Esophagus (tissue), 2 donors: ENCODE results near the gene SCMH1. TPM values are rescaled to one million over a fixed set of nuclear protein-coding genes. Genes with fewer than 3 reads are reported as not detected.

Experiments used
- H3K27ac ChIP-seq, 2 donors: one replicate each; pipeline ENCODE4 v1.5.1; 2013; ENCODE audit warnings: low read depth in 2 of 2, mild to moderate bottlenecking in 2 of 2, inconsistent platforms in 1 of 2, low read length in 1 of 2, moderate library complexity in 1 of 2
- H3K27me3 ChIP-seq, 2 donors: one replicate each; pipeline ENCODE4 v1.6.1; 2013; ENCODE audit warnings: low read length in 2 of 2, control low read depth in 1 of 2, mild to moderate bottlenecking in 1 of 2; ENCODE audit not compliant: insufficient read depth in 2 of 2, control insufficient read depth in 1 of 2
- H3K36me3 ChIP-seq, 2 donors: one replicate each; pipeline ENCODE4 v1.6.1; 2013; ENCODE audit warnings: low read length in 1 of 2; ENCODE audit not compliant: control insufficient read depth in 2 of 2, insufficient read depth in 2 of 2
- H3K4me1 ChIP-seq, 2 donors: one replicate each; pipeline ENCODE4 v1.6.1; 2013; ENCODE audit warnings: low read length in 1 of 2; ENCODE audit not compliant: control insufficient read depth in 2 of 2, insufficient read depth in 2 of 2
- H3K4me3 ChIP-seq, 2 donors: one replicate each; pipeline ENCODE4 v1.5.1; 2013; ENCODE audit warnings: low read length in 2 of 2, mild to moderate bottlenecking in 2 of 2, low read depth in 1 of 2, moderate library complexity in 1 of 2
- H3K9me3 ChIP-seq, 2 donors: one replicate each; pipeline ENCODE4 v1.6.1; 2013; ENCODE audit warnings: mild to moderate bottlenecking in 2 of 2, low read depth in 1 of 2, low read length in 1 of 2, moderate library complexity in 1 of 2; ENCODE audit not compliant: control insufficient read depth in 2 of 2, insufficient read depth in 1 of 2
- WGBS, 2 donors: extraction: QIAGEN DNeasy Blood & Tissue Kit; methylation state at CpG; one replicate each; pipeline ENCODE4 v1.1.7; 2013; 5-methylcytosine and 5-hydroxymethylcytosine counted together
- polyA plus RNA-seq, 2 donors: library from polyadenylated mRNA; stranded (reverse); fragments of 200-250 nt; gene quantifications; one replicate each; pipeline ENCODE4 v1.2.3, GENCODE V29; 2013
- donor health status: healthy with polysubstance abuse.
- donor health status: Bipolar disorder and iron deficiency.

Gene SCMH1
- polyA plus RNA-seq, 2 donors: 11.1 to 12.8 TPM

DNA sequence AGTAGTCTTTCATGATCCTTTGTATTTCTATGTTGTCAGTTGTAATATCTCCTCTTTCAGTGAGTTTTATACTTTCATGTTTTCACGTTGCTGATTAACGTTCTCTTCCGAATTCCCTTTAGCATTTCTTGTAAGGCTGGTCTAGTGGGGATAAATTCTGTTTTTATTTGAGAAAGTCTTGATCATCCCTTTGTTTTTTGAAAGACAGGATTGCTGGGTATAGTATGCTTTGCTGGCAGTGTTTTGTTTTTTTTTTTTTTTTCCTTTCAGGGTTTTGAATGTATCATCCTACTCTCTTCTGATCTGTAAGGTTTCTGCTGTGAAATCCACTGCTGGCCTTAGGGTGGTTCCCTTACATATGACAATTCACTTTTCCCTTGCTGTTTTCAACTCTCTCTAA lies 74.4 kb downstream of the SCMH1 start:
- Histone ChIP-seq H3K4me1 (no peaks in the 10 kb centered on the region), H3K27ac (no peak overlapping the region), H3K36me3 (no peaks in the 10 kb centered on the region), H3K4me3 (no peak overlapping the region), H3K27me3 (no peaks in the 10 kb centered on the region), H3K9me3 (no peaks in the 10 kb centered on the region)
- 97 to 100% methylated on average over 3 of the region's 3 CpGs for WGBS, 2 donors

DNA sequence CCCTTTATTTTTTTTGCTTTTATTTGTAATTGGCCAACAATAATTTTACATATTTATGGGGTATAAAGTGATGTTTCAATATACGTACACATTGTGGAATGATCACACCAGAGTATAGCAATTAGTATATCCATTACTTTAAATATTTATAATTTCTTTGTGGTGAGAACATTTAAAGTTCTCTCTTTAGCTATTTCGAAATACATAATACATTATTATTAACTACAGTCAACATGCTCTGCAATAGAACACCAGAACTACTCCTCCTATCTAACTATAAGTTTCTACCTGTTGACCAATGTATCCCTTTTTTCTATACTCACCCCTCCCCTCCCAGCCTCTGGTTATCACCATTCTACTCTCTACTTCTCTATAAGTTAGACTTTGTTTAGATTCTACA lies 77.4 kb downstream of the SCMH1 start:
- WGBS, 2 donors: 91 to 97% methylated on average over 2 of the region's 2 CpGs
- no peaks in the 10 kb centered on the region for H3K27me3 ChIP-seq
- peaks cover 0 to 7% of the 10 kb centered on the region in 2 donors for H3K36me3 ChIP-seq
- H3K4me1 ChIP-seq: no peaks in the 10 kb centered on the region
- no peak overlapping the region for H3K27ac ChIP-seq
- no peaks in the 10 kb centered on the region for H3K9me3 ChIP-seq
- no peak overlapping the region for H3K4me3 ChIP-seq

- Histone ChIP-seq H3K36me3 (peaks cover 0 to 7% of the 10 kb centered on the region in 2 donors), H3K4me3 (no peak overlapping the region), H3K4me1 (no peaks in the 10 kb centered on the region), H3K9me3 (no peaks in the 10 kb centered on the region), H3K27me3 (no peaks in the 10 kb centered on the region), H3K27ac (no peak overlapping the region)
- 90 to 94% methylated on average over 3 of the region's 3 CpGs for WGBS, 2 donors
Observed at GRCh38 chr1:41162441-41162840, 79.7 kb downstream of the SCMH1 start.

GRCh38 chr1:41161846-41162245 lies 80.3 kb downstream of the SCMH1 start:
- Histone ChIP-seq H3K9me3 (no peaks in the 10 kb centered on the region), H3K4me1 (no peaks in the 10 kb centered on the region), H3K4me3 (no peak overlapping the region), H3K36me3 (peaks cover 0 to 7% of the 10 kb centered on the region in 2 donors), H3K27me3 (no peaks in the 10 kb centered on the region), H3K27ac (no peak overlapping the region)
- 94 to 95% methylated on average over 9 of the region's 9 CpGs for WGBS, 2 donors

GRCh38 chr1:41160498-41161110 lies 81.5 kb downstream of the SCMH1 start:
- H3K4me1 ChIP-seq: no peaks in the 10 kb centered on the region
- no peak overlapping the region for H3K4me3 ChIP-seq
- H3K36me3 ChIP-seq: peaks cover 0 to 7% of the 10 kb centered on the region in 2 donors
- no peak overlapping the region for H3K27ac ChIP-seq
- H3K9me3 ChIP-seq: no peaks in the 10 kb centered on the region
- 79 to 81% methylated on average over 3 of the region's 3 CpGs for WGBS, 2 donors
- H3K27me3 ChIP-seq: no peaks in the 10 kb centered on the region

DNA sequence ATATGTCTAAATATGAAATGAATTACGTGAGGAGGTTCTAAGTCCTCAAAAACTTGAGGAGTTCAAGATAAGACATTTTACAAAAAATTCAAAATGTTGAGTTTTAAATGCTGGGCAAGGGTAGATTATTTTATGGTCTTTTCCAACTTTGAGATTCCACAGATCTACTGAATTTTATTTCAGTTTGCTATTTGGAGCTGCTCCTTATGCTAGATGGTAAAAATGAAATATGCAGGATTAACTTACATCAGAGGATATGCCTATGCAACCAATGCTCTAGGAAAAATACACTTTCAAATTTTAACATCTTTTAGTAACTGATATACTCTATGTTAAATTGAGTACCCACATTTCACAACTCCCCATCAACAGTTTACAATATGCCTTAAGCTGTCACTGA lies 83.1 kb downstream of the SCMH1 start:
- Histone ChIP-seq H3K27me3 (no peaks in the 10 kb centered on the region), H3K4me1 (no peaks in the 10 kb centered on the region), H3K4me3 (no peak overlapping the region), H3K36me3 (peaks cover 0 to 7% of the 10 kb centered on the region in 2 donors), H3K27ac (no peak overlapping the region), H3K9me3 (no peaks in the 10 kb centered on the region)
- WGBS, 2 donors: 97 to 99% methylated on average over 1 of the region's 1 CpG

- 89 to 92% methylated on average over 3 of the region's 3 CpGs for WGBS, 2 donors
- Histone ChIP-seq H3K27me3 (no peaks in the 10 kb centered on the region), H3K4me1 (no peaks in the 10 kb centered on the region), H3K9me3 (no peaks in the 10 kb centered on the region), H3K27ac (no peak overlapping the region), H3K4me3 (no peak overlapping the region), H3K36me3 (peaks cover 0 to 7% of the 10 kb centered on the region in 2 donors)
Observed at GRCh38 chr1:41158147-41158875, 83.8 kb downstream of the SCMH1 start.

- WGBS, 2 donors: 89 to 100% methylated on average over 1 of the region's 1 CpG
- no peak overlapping the region for H3K27ac ChIP-seq
- no peaks in the 10 kb centered on the region for H3K9me3 ChIP-seq
- no peaks in the 10 kb centered on the region for H3K36me3 ChIP-seq
- H3K27me3 ChIP-seq: no peaks in the 10 kb centered on the region
- no peak overlapping the region for H3K4me3 ChIP-seq
- no peaks in the 10 kb centered on the region for H3K4me1 ChIP-seq
Observed at GRCh38 chr1:41155105-41155504, 87.0 kb downstream of the SCMH1 start.

DNA sequence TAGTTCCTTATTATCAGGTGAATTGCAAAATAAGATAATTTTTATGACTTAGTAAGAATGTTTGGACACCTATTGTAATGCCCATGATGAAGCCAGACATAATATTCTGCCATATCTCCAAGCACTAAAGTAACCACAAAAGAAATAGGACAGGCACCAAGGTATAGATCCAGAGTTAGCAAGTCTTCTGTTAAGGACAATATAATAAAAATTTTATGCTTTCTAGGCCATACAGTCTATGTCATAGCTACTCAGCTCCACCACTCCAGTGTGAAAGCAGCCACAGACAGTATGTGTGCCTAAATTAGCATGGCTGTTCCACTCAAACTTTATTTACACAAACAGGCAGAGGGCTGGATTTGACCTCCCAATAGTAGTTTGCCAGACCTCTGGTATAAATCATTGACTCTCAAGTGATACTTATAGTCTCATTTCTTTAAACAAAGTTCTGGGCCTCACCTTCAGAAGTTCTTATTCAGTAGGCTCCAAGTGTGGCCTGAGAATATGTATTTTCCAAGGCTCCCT lies 88.3 kb downstream of the SCMH1 start:
- Histone ChIP-seq H3K36me3 (no peaks in the 10 kb centered on the region), H3K27ac (no peak overlapping the region), H3K9me3 (no peaks in the 10 kb centered on the region), H3K4me1 (no peaks in the 10 kb centered on the region), H3K27me3 (no peaks in the 10 kb centered on the region), H3K4me3 (no peak overlapping the region)

DNA sequence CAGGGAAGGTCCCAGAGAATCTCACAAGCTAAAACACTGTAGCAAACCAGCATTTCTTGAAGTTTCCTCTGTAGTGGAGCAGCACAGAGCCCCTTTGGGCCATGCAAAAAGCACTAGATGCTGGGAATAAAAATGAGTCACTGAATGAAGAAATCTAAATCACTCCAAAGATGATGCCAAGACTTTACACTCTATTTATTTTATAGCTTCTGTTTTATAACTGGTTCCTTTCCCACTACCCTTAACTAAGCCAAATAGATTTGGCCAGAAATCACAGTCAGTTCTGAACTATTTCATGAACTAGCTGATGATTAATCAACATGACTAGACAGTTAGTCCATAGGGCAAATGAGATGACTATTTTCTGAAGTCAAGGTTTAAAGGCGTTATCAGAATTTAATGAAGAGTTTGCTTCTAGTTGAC lies 89.5 kb downstream of the SCMH1 start:
- Histone ChIP-seq H3K27ac (peak overlapping the region in 1 of 2 donors; percentile 15), H3K27me3 (no peaks in the 10 kb centered on the region), H3K4me3 (no peak overlapping the region), H3K4me1 (no peaks in the 10 kb centered on the region), H3K36me3 (no peaks in the 10 kb centered on the region), H3K9me3 (no peaks in the 10 kb centered on the region)
- 37 to 40% methylated on average over 1 of the region's 1 CpG for WGBS, 2 donors
